ENCODE data around the gene PPP1R3A. TPM values are rescaled to one million over a fixed set of nuclear protein-coding genes. Genes with fewer than 3 reads are reported as not detected.

Gene PPP1R3A
- total RNA-seq, 1 experiment from 2014 or later = not detected

GRCh38 chr7:113891031-113891350, 27.8 kb downstream of the PPP1R3A start:
- H4K20me1 ChIP-seq (ENCODE audit: insufficient read depth) = no peaks in the 10 kb centered on the region
- no TSS peak for BruUV-seq (replicated peaks)
- H3K9ac ChIP-seq (ENCODE audit: low read length) = no peak overlapping the region
- H3K4me1 ChIP-seq (ENCODE audit: control insufficient read depth in 1 of 2, insufficient read depth in 2 of 2, low read length in 2 of 2) = no peaks in the 10 kb centered on the region
- H3K79me2 ChIP-seq (ENCODE audit: insufficient read depth, low read length) = no peaks in the 10 kb centered on the region
- no peaks in the 10 kb centered on the region for H3K27me3 ChIP-seq (ENCODE audit: insufficient read depth, low read length)
- no peak overlapping the region for H3K4me2 ChIP-seq (ENCODE audit: low read length)
- intact Hi-C loops (cut with micrococcal nuclease) = no loop called here
- RAD21 ChIA-PET (ENCODE audit: low non-redundant PET in 1 of 2, low total read pairs in 2 of 2, uncharacterized antibody in 2 of 2, unreplicated experiment in 2 of 2) = no interaction called here
- H3K4me3 ChIP-seq (replicated peaks in 1 of 2; ENCODE audit: low read depth in 1 of 2, low read length in 2 of 2) = no peak overlapping the region
- no peaks in the 10 kb centered on the region for H3K36me3 ChIP-seq (ENCODE audit: control insufficient read depth in 1 of 2, insufficient read depth in 2 of 2, low read length in 2 of 2)
- DNase-seq (ENCODE audit: low read depth, low spot score) (no peak), ATAC-seq (no peak)
- no peak overlapping the region for H2AFZ ChIP-seq (ENCODE audit: low read depth, low read length, poor library complexity, severe bottlenecking)
- CTCF ChIA-PET = no interaction called here
- POLR2A ChIA-PET = no interaction called here
- no peak for TF ChIP-seq ELF1 (IDR thresholded peaks at IDR 0.05; ENCODE audit: borderline replicate concordance, low read depth)
- no peak for TF ChIP-seq ATF3 (IDR thresholded peaks at IDR 0.05)
- TF ChIP-seq CBX3 (IDR thresholded peaks at IDR 0.05; ENCODE audit: low read depth) = no peak
- no peak for TF ChIP-seq FOSL1 (IDR thresholded peaks at IDR 0.05; ENCODE audit: low read depth)
- TF ChIP-seq SRF (IDR thresholded peaks at IDR 0.05; ENCODE audit: low read depth) = no peak
- TF ChIP-seq POLR2AphosphoS5 (IDR thresholded peaks at IDR 0.05; ENCODE audit: low read depth, low read length) = no peak
- TF ChIP-seq ZBTB33 (IDR thresholded peaks at IDR 0.05; ENCODE audit: extremely low read depth, insufficient replicate concordance, low read length) = no peak
- no peak for TF ChIP-seq EZH2phosphoT487 (IDR thresholded peaks at IDR 0.05; ENCODE audit: borderline replicate concordance)
- no peak for TF ChIP-seq SIN3A (IDR thresholded peaks at IDR 0.05; ENCODE audit: low read depth)
- no peak for TF ChIP-seq CEBPB (IDR thresholded peaks at IDR 0.05; ENCODE audit: low read depth)
- no peak for TF ChIP-seq JUND (IDR thresholded peaks at IDR 0.05)
- no peak for TF ChIP-seq RAD21 (IDR thresholded peaks at IDR 0.05; ENCODE audit: low read depth)
- no peak for TF ChIP-seq CTCF (IDR thresholded peaks at IDR 0.05 in 2 of 3, conservative IDR thresholded peaks at IDR 0.05 in 1 of 3; ENCODE audit: borderline replicate concordance in 1 of 3, insufficient read depth in 1 of 3, low read depth in 2 of 3, low read length in 2 of 3)
- no peak for TF ChIP-seq EZH2 (IDR thresholded peaks at IDR 0.05)
- no peak for TF ChIP-seq SP1 (IDR thresholded peaks at IDR 0.05; ENCODE audit: low read depth)
- TF ChIP-seq MAX (IDR thresholded peaks at IDR 0.05) = no peak
- TF ChIP-seq REST (IDR thresholded peaks at IDR 0.05; ENCODE audit: low read depth) = no peak
- TF ChIP-seq ZNF274 (IDR thresholded peaks at IDR 0.05; ENCODE audit: low read depth, low read length) = no peak
- no peak for TF ChIP-seq ZFX (IDR thresholded peaks at IDR 0.05)
- H3K9me2 ChIP-seq (ENCODE audit: insufficient read depth) = 0 out of 2 replicates have a peak, but pooled peaks cover 4% of the 10 kb centered on the region
- H3K27ac ChIP-seq (ENCODE audit: low read depth, low read length) = no peak overlapping the region
- no peaks in the 10 kb centered on the region for H3K9me3 ChIP-seq (ENCODE audit: control insufficient read depth in 1 of 2, insufficient read depth in 1 of 2, low read depth in 1 of 2, low read length in 2 of 2)
